CD4-positive, alpha-beta T cell (primary cell): ENCODE data around the gene RPL15. TPM values are rescaled to one million over a fixed set of nuclear protein-coding genes. Genes with fewer than 3 reads are reported as not detected.
"Not testable (repeated sequence)": the region's sequence is repeated elsewhere in the genome, so short reads cannot be mapped to it uniquely, and the experiment has no call there.

Experiments
- ATAC-seq: fragments of 200-7000 bp; cut with Tn5 transposase; one replicate; pipeline ENCODE4 v1.10.0; 2022; ENCODE audit warnings: mild to moderate bottlenecking; ENCODE audit not compliant: poor library complexity
- CTCF ChIA-PET: fragments of 350-600 bp; sonication (Branson Sonifier 250); formaldehyde crosslinking; loops from one replicate; lab custom pipeline; 2021; ENCODE audit warnings: antibody characterized with exemption, inconsistent platforms; lab: Charles Lee
- POLR2A ChIA-PET: fragments of 350-600 bp; sonication (Branson Sonifier 250); formaldehyde crosslinking; loops from one replicate; lab custom pipeline; 2021; ENCODE audit warnings: antibody characterized with exemption, inconsistent platforms; lab: Charles Lee
- DNase-seq, 14 experiments: peaks; one replicate each; pipeline ENCODE4 v3.0.0-alpha.2; 2013 to 2020; ENCODE audit warnings: mixed read lengths in 2 of 14
- H3K27ac ChIP-seq, 2 donors: one replicate each; pipeline versions ENCODE4 v1.5.1 to v1.7.0; 2013; ENCODE audit warnings: low read length in 2 of 2, low read depth in 1 of 2, mild to moderate bottlenecking in 1 of 2
- H3K27me3 ChIP-seq, 2 experiments: 1 replicate in 1 of 2; 2 replicates in 1 of 2; pipeline versions ENCODE4 v1.6.1 to v1.7.0; 2013; ENCODE audit warnings: low read length in 2 of 2, control low read depth in 1 of 2, mild to moderate bottlenecking in 1 of 2, moderate library complexity in 1 of 2; ENCODE audit not compliant: insufficient read depth in 2 of 2, control insufficient read depth in 1 of 2
- H3K36me3 ChIP-seq: one replicate; pipeline ENCODE4 v1.6.1; 2013; ENCODE audit warnings: low read length, control low read depth; ENCODE audit not compliant: insufficient read depth
- H3K4me1 ChIP-seq: one replicate; pipeline ENCODE4 v1.6.1; 2013; ENCODE audit warnings: low read length, control low read depth; ENCODE audit not compliant: insufficient read depth
- H3K4me3 ChIP-seq: one replicate; pipeline ENCODE4 v1.5.1; 2013; ENCODE audit warnings: mild to moderate bottlenecking, low read length, moderate library complexity
- H3K9me3 ChIP-seq, 2 experiments: 1 replicate in 1 of 2; 2 replicates in 1 of 2; pipeline versions ENCODE4 v1.6.1 to v1.7.0; 2013; ENCODE audit warnings: low read length in 2 of 2, mild to moderate bottlenecking in 2 of 2, control low read depth in 1 of 2, moderate library complexity in 1 of 2; ENCODE audit not compliant: control insufficient read depth in 1 of 2, insufficient read depth in 1 of 2
- H3K27ac Mint-ChIP-seq: one replicate; pipeline ENCODE4 v1.8.0; 2020; ENCODE audit warnings: mixed read lengths
- H3K27me3 Mint-ChIP-seq: one replicate; pipeline ENCODE4 v1.8.0; 2021; ENCODE audit warnings: mixed read lengths
- H3K36me3 Mint-ChIP-seq: one replicate; pipeline ENCODE4 v1.8.0; 2021; ENCODE audit warnings: low read depth, mixed read lengths
- H3K4me1 Mint-ChIP-seq: one replicate; pipeline ENCODE4 v1.8.0; 2021; ENCODE audit warnings: low read depth, mixed read lengths
- H3K4me3 Mint-ChIP-seq: one replicate; pipeline ENCODE4 v1.8.0; 2020; ENCODE audit warnings: mild to moderate bottlenecking, mixed read lengths
- H3K9me3 Mint-ChIP-seq: one replicate; pipeline ENCODE4 v1.8.0; 2020; ENCODE audit warnings: mixed read lengths
- CTCF ChIP-seq: fragments of 200-600 bp; IDR thresholded peaks from one replicate; pipeline ENCODE4 v1.8.0; 2022; ENCODE audit warnings: antibody characterized with exemption, mild to moderate bottlenecking
- intact Hi-C, 2 experiments: fragments of 100-400 bp; cut with DNase I in 1 of 2; cut with micrococcal nuclease in 1 of 2; formaldehyde crosslinking; loops; one replicate each; pipeline versions ENCODE4 v1.15.1 to v1.9.0; 2023 to 2025; cut with DNase I, micrococcal nuclease
- total RNA-seq, 174 experiments: library from RNA in 2 of 174; stranded (reverse) in 2 of 174; gene quantifications; one replicate each; pipeline ENCODE4 v1.2.3 and lab custom pipeline; 2021 to 2026

The RPL15 gene
- total RNA-seq, 2 experiments from 2014 or later, result 2,331 to 2,343 TPM

GRCh38 chr3:23880703-23881339 is 36.1 kb upstream of the RPL15 start:
- ChIA-PET POLR2A (no interaction called here), CTCF (no interaction called here)
- TF ChIP-seq CTCF, result no peak
- DNase-seq (no peak), ATAC-seq (no peak)
- intact Hi-C loops, result no loop called here
- Histone ChIP-seq H3K4me3 (no peak overlapping the region), H3K36me3 (peaks cover 6% of the 10 kb centered on the region), H3K27me3 (no peaks in the 10 kb centered on the region), H3K4me1 (no peaks in the 10 kb centered on the region), H3K9me3 (no peaks in the 10 kb centered on the region), H3K27ac (no peak overlapping the region)
- Mint-ChIP-seq H3K9me3 (no peaks in the 10 kb centered on the region), H3K4me1 (peaks cover 58% of the 10 kb centered on the region), H3K27ac (peak overlapping the region; percentile 50), H3K36me3 (peaks cover 11% of the 10 kb centered on the region), H3K27me3 (no peaks in the 10 kb centered on the region), H3K4me3 (no peak overlapping the region)

- H3K27ac ChIP-seq, POLR2A ChIA-PET, H3K9me3 ChIP-seq, H3K9me3 Mint-ChIP-seq, H3K4me3 Mint-ChIP-seq, ATAC-seq, H3K4me1 ChIP-seq, H3K36me3 ChIP-seq, H3K4me3 ChIP-seq, H3K27me3 ChIP-seq, intact Hi-C loops, H3K27me3 Mint-ChIP-seq: not testable (repeated sequence)
- Mint-ChIP-seq H3K4me1 (peaks cover 46% of the 10 kb centered on the region), H3K27ac (peak overlapping the region; percentile 50), H3K36me3 (peaks cover 11% of the 10 kb centered on the region)
- CTCF ChIA-PET, result interaction anchor here (1.1 kb wide), 1 partner anchor 9 kb away, joined by 3 read pairs; no protein-coding TSS in a partner anchor
- DNase-seq, result peak in 1 of 14 experiments; percentile 6
Measured at GRCh38 chr3:23881993-23882392, 34.9 kb upstream of the RPL15 start.

GRCh38 chr3:23882487-23882918 is 34.4 kb upstream of the RPL15 start:
- peak in 1 of 14 experiments; percentile 13 for DNase-seq
- intact Hi-C loops, result no loop called here
- no peak for ATAC-seq
- H3K36me3 ChIP-seq, result peaks cover 6% of the 10 kb centered on the region
- H3K9me3 ChIP-seq, result no peaks in the 10 kb centered on the region
- POLR2A ChIA-PET, result no interaction called here
- no peaks in the 10 kb centered on the region for H3K9me3 Mint-ChIP-seq
- peaks cover 11% of the 10 kb centered on the region for H3K36me3 Mint-ChIP-seq
- no peaks in the 10 kb centered on the region for H3K27me3 Mint-ChIP-seq
- CTCF ChIA-PET, result interaction anchor here (1.1 kb wide), 1 partner anchor 9 kb away, joined by 3 read pairs; no protein-coding TSS in a partner anchor
- H3K4me1 ChIP-seq, result no peaks in the 10 kb centered on the region
- no peak overlapping the region for H3K4me3 Mint-ChIP-seq
- H3K4me3 ChIP-seq, result no peak overlapping the region
- peaks cover 41% of the 10 kb centered on the region for H3K4me1 Mint-ChIP-seq
- TF ChIP-seq CTCF, result no peak
- H3K27ac ChIP-seq, result no peak overlapping the region
- H3K27ac Mint-ChIP-seq, result no peak overlapping the region
- H3K27me3 ChIP-seq, result no peaks in the 10 kb centered on the region

- Mint-ChIP-seq H3K9me3 (no peaks in the 10 kb centered on the region), H3K4me3 (no peak overlapping the region), H3K27me3 (no peaks in the 10 kb centered on the region), H3K27ac (peak overlapping the region; percentile 46), H3K4me1 (peaks cover 24% of the 10 kb centered on the region), H3K36me3 (peaks cover 17% of the 10 kb centered on the region)
- intact Hi-C loops, result no loop called here
- Histone ChIP-seq H3K4me1 (no peaks in the 10 kb centered on the region), H3K27me3 (no peaks in the 10 kb centered on the region), H3K27ac (no peak overlapping the region), H3K36me3 (peaks cover 8% of the 10 kb centered on the region), H3K4me3 (no peak overlapping the region), H3K9me3 (no peaks in the 10 kb centered on the region)
- no peak for TF ChIP-seq CTCF
- DNase-seq (no peak), ATAC-seq (no peak)
- ChIA-PET CTCF (no interaction called here), POLR2A (interaction anchor here (0.6 to 1.0 kb wide), 2 partner anchors 32 to 58 kb away, joined by 3 read pairs; partner anchors contain the start of genes NKIRAS1 and RPL15)
Measured at GRCh38 chr3:23884481-23884880, 32.5 kb upstream of the RPL15 start.
